Trophoblast cell (in vitro differentiated cells and primary cell): Measurements from ENCODE around the gene EVI5.

Experiments
- DNase-seq, 2 donors: peaks; one replicate each; pipeline ENCODE4 v3.0.0-alpha.2; 2016
- H2AFZ ChIP-seq: 2 replicates; pipeline ENCODE4 v1.6.1; 2013; ENCODE audit warnings: low read length, moderate library complexity, mild to moderate bottlenecking; ENCODE audit not compliant: insufficient read depth, poor library complexity
- H2AK5ac ChIP-seq: 2 replicates; pipeline ENCODE4 v1.6.1; 2013; ENCODE audit warnings: mild to moderate bottlenecking, low read length
- H2BK120ac ChIP-seq: 2 replicates; pipeline ENCODE4 v1.6.1; 2013; ENCODE audit warnings: low read length, mild to moderate bottlenecking, moderate library complexity; ENCODE audit not compliant: insufficient read depth, poor library complexity
- H2BK12ac ChIP-seq: 2 replicates; pipeline ENCODE4 v1.6.1; 2013; ENCODE audit warnings: mild to moderate bottlenecking, low read length, moderate library complexity
- H2BK5ac ChIP-seq: 2 replicates; pipeline ENCODE4 v1.6.1; 2013; ENCODE audit warnings: low read length, low read depth, moderate library complexity, mild to moderate bottlenecking; ENCODE audit not compliant: poor library complexity
- H3K14ac ChIP-seq: 2 replicates; pipeline ENCODE4 v1.6.1; 2013; ENCODE audit warnings: mild to moderate bottlenecking, low read length
- H3K18ac ChIP-seq: 2 replicates; pipeline ENCODE4 v1.6.1; 2013; ENCODE audit warnings: mild to moderate bottlenecking, low read length
- H3K23ac ChIP-seq: 2 replicates; pipeline ENCODE4 v1.6.1; 2013; ENCODE audit warnings: low read length
- H3K27ac ChIP-seq: 2 replicates; pipeline ENCODE4 v1.5.1; 2013; ENCODE audit warnings: low read depth, mild to moderate bottlenecking, inconsistent platforms, low read length, moderate library complexity
- H3K27me3 ChIP-seq: 2 replicates; pipeline ENCODE4 v1.6.1; 2013; ENCODE audit warnings: inconsistent platforms, mild to moderate bottlenecking, low read length, moderate library complexity; ENCODE audit not compliant: insufficient read depth
- H3K36me3 ChIP-seq, 2 experiments: 1 replicate in 1 of 2; 2 replicates in 1 of 2; pipeline ENCODE4 v1.6.1; 2013; ENCODE audit warnings: low read length in 2 of 2, mild to moderate bottlenecking in 2 of 2, moderate library complexity in 1 of 2; ENCODE audit not compliant: insufficient read depth in 2 of 2, control insufficient read depth in 1 of 2
- H3K4ac ChIP-seq: 2 replicates; pipeline ENCODE4 v1.6.1; 2013; ENCODE audit warnings: low read depth, mild to moderate bottlenecking, low read length, moderate library complexity
- H3K4me1 ChIP-seq, 2 experiments: 1 replicate in 1 of 2; 2 replicates in 1 of 2; pipeline ENCODE4 v1.6.1; 2013; ENCODE audit warnings: low read length in 2 of 2, mild to moderate bottlenecking in 2 of 2, moderate library complexity in 1 of 2; ENCODE audit not compliant: insufficient read depth in 2 of 2, control insufficient read depth in 1 of 2
- H3K4me2 ChIP-seq: 2 replicates; pipeline ENCODE4 v1.6.1; 2013; ENCODE audit warnings: inconsistent platforms, mild to moderate bottlenecking, low read length, moderate library complexity
- H3K4me3 ChIP-seq: 2 replicates; pipeline ENCODE4 v1.5.1; 2013; ENCODE audit warnings: mild to moderate bottlenecking, low read depth, low read length, inconsistent platforms
- H3K79me1 ChIP-seq: one replicate; pipeline ENCODE4 v1.6.1; 2013; ENCODE audit warnings: low read length
- H3K79me2 ChIP-seq: 2 replicates; pipeline ENCODE4 v1.6.1; 2013; ENCODE audit warnings: low read length, mild to moderate bottlenecking; ENCODE audit not compliant: control insufficient read depth, insufficient read depth, poor library complexity
- H3K9ac ChIP-seq: 2 replicates; pipeline ENCODE4 v1.6.1; 2013; ENCODE audit warnings: mild to moderate bottlenecking, low read length
- H3K9me3 ChIP-seq: 2 replicates; pipeline ENCODE4 v1.6.1; 2013; ENCODE audit warnings: low read depth, mild to moderate bottlenecking, control low read depth, inconsistent platforms, low read length; ENCODE audit not compliant: insufficient read depth
- H4K12ac ChIP-seq: 2 replicates; pipeline ENCODE4 v1.6.1; 2013; ENCODE audit warnings: low read depth, mild to moderate bottlenecking, low read length, moderate library complexity
- H4K8ac ChIP-seq: 2 replicates; pipeline ENCODE4 v1.6.1; 2013; ENCODE audit warnings: low read depth, mild to moderate bottlenecking, low read length, moderate library complexity
- H4K91ac ChIP-seq: one replicate; pipeline ENCODE4 v1.6.1; 2013; ENCODE audit warnings: low read depth, mild to moderate bottlenecking, low read length, moderate library complexity
- WGBS: extraction: QIAGEN DNeasy Blood & Tissue Kit; methylation state at CpG from one replicate; pipeline ENCODE4 v1.1.7; 2013; ENCODE audit warnings: missing lambda C conversion rate; ENCODE audit not compliant: insufficient read length, insufficient coverage; ENCODE audit errors: extremely low coverage; 5-methylcytosine and 5-hydroxymethylcytosine counted together

Gene EVI5

GRCh38 chr1:92831762-92832536 is 47.0 kb upstream of the EVI5 start, which contains the start of gene RPL5:
TSS of gene RPL5 (plus strand) at chr1:92832040. CDS start at chr1:92832115, 75 bp downstream.
- Histone ChIP-seq H3K79me2 (peaks cover 14% of the 10 kb centered on the region), H3K23ac (peak within 1 kb of the TSS; percentile 1), H3K27ac (peak within 1 kb of the TSS; percentile 74), H3K27me3 (no peaks in the 10 kb centered on the region), H2BK5ac (peak within 1 kb of the TSS; percentile 86), H3K36me3 (peaks cover 5 to 21% of the 10 kb centered on the region in 2 experiments), H3K14ac (peak within 1 kb of the TSS; percentile 71), H4K91ac (peak within 1 kb of the TSS; percentile 78), H2AFZ (peak within 1 kb of the TSS; percentile 24), H3K9me3 (no peaks in the 10 kb centered on the region), H3K9ac (peak within 1 kb of the TSS; percentile 96), H3K4me2 (peak within 1 kb of the TSS; percentile 60), H2AK5ac (peak within 1 kb of the TSS; percentile 63), H2BK120ac (peak within 1 kb of the TSS; percentile 73), H3K18ac (peak within 1 kb of the TSS; percentile 91), H4K8ac (peak within 1 kb of the TSS; percentile 90), H3K4me3 (peak within 1 kb of the TSS; percentile 91), H2BK12ac (peak within 1 kb of the TSS; percentile 9), H4K12ac (peak within 1 kb of the TSS; percentile 71), H3K79me1 (peaks cover 8% of the 10 kb centered on the region), H3K4me1 (peaks cover 0 to 2% of the 10 kb centered on the region in 2 experiments), H3K4ac (peak within 1 kb of the TSS; percentile 96)
- peak; percentile 98 to 100 for DNase-seq
- WGBS: no CpG with 5 or more reads among the region's 57 CpGs

- Histone ChIP-seq H2BK12ac (peak overlapping the region; percentile 9), H3K23ac (no peak overlapping the region), H3K4me1 (peaks cover 0 to 2% of the 10 kb centered on the region in 2 experiments), H2BK120ac (no peak overlapping the region), H4K91ac (no peak overlapping the region), H3K18ac (no peak overlapping the region), H3K4me3 (no peak overlapping the region), H2AK5ac (no peak overlapping the region), H4K12ac (peak overlapping the region; percentile 24), H3K36me3 (peaks cover 5 to 20% of the 10 kb centered on the region in 2 experiments), H2BK5ac (no peak overlapping the region), H4K8ac (peak overlapping the region; percentile 39), H3K79me1 (peaks cover 8% of the 10 kb centered on the region), H3K9me3 (no peaks in the 10 kb centered on the region), H3K27me3 (no peaks in the 10 kb centered on the region), H3K27ac (no peak overlapping the region), H3K79me2 (peaks cover 14% of the 10 kb centered on the region), H3K14ac (no peak overlapping the region), H3K4ac (no peak overlapping the region), H3K4me2 (no peak overlapping the region), H3K9ac (peak overlapping the region; percentile 33), H2AFZ (peak overlapping the region; percentile 24)
- WGBS: no CpG with 5 or more reads among the region's 4 CpGs
- DNase-seq: no peak
These were observed 46.5 kb upstream of the EVI5 start for GRCh38 chr1:92831368-92831761.

- Histone ChIP-seq H3K23ac (no peak overlapping the region), H3K79me2 (no peaks in the 10 kb centered on the region), H4K12ac (no peak overlapping the region), H3K4me3 (no peak overlapping the region), H2AK5ac (no peak overlapping the region), H2AFZ (no peak overlapping the region), H3K36me3 (peaks cover 0 to 2% of the 10 kb centered on the region in 2 experiments), H3K14ac (no peak overlapping the region), H3K9me3 (no peaks in the 10 kb centered on the region), H3K79me1 (peaks cover 2% of the 10 kb centered on the region), H3K4me1 (peaks cover 3 to 6% of the 10 kb centered on the region in 2 experiments), H3K27me3 (no peaks in the 10 kb centered on the region), H3K4me2 (no peak overlapping the region), H2BK5ac (no peak overlapping the region), H2BK120ac (no peak overlapping the region), H3K4ac (no peak overlapping the region), H3K27ac (no peak overlapping the region), H4K8ac (no peak overlapping the region), H3K18ac (no peak overlapping the region), H4K91ac (no peak overlapping the region), H3K9ac (no peak overlapping the region), H2BK12ac (no peak overlapping the region)
- DNase-seq: peak in 1 of 2 donors; percentile 37
- no CpG with 5 or more reads among the region's 6 CpGs for WGBS
These were observed 41.9 kb upstream of the EVI5 start for GRCh38 chr1:92826792-92827191.

- H2AK5ac ChIP-seq: no peak overlapping the region
- peaks cover 3 to 6% of the 10 kb centered on the region in 2 experiments for H3K4me1 ChIP-seq
- peak overlapping the region; percentile 33 for H4K91ac ChIP-seq
- no peak overlapping the region for H3K23ac ChIP-seq
- no peak overlapping the region for H2AFZ ChIP-seq
- no peak overlapping the region for H3K14ac ChIP-seq
- no peak overlapping the region for H2BK12ac ChIP-seq
- no peak overlapping the region for H4K8ac ChIP-seq
- H2BK120ac ChIP-seq: no peak overlapping the region
- H3K9ac ChIP-seq: no peak overlapping the region
- H4K12ac ChIP-seq: no peak overlapping the region
- peaks cover 2% of the 10 kb centered on the region for H3K79me1 ChIP-seq
- no peaks in the 10 kb centered on the region for H3K9me3 ChIP-seq
- no CpG with 5 or more reads among the region's 3 CpGs for WGBS
- H3K79me2 ChIP-seq: no peaks in the 10 kb centered on the region
- no peak overlapping the region for H3K4me2 ChIP-seq
- H3K4ac ChIP-seq: no peak overlapping the region
- DNase-seq: peak; percentile 94 to 95
- H3K27me3 ChIP-seq: no peaks in the 10 kb centered on the region
- no peak overlapping the region for H3K18ac ChIP-seq
- H3K4me3 ChIP-seq: no peak overlapping the region
- no peaks in the 10 kb centered on the region for H3K36me3 ChIP-seq
- H2BK5ac ChIP-seq: no peak overlapping the region
- peak overlapping the region; percentile 64 for H3K27ac ChIP-seq
These were observed 38.0 kb upstream of the EVI5 start for GRCh38 chr1:92822879-92823278.
